A549 (cell line): Measurements from ENCODE around the gene RPS6KB2.
A peak's percentile ranks its signal among the peaks of the same experiment; 100 is the strongest.

Experiments
- EP300 ChIP-seq, 2 experiments: fragments of >200 bp; sonication (Bioruptor Twin); formaldehyde crosslinking; IDR thresholded peaks; 2 replicates in 1 of 2; 3 replicates in 1 of 2; pipeline ENCODE4 v1.6.1; 2016 to 2017
- MAZ ChIP-seq: fragments of 150-350 bp; IDR thresholded peaks from 2 replicates; pipeline ENCODE4 v1.6.1; 2014; ENCODE audit warnings: antibody characterized with exemption, low read depth, low read length, borderline replicate concordance
- MYC ChIP-seq: IDR thresholded peaks from 2 replicates; pipeline ENCODE4 v1.6.1; 2012; ENCODE audit warnings: mild to moderate bottlenecking, inconsistent platforms, low read length, improper control_type of control experiment, borderline replicate concordance
- POLR2A ChIP-seq: IDR thresholded peaks from 2 replicates; pipeline ENCODE4 v1.6.1; 2012; ENCODE audit warnings: mild to moderate bottlenecking, low read length
- RARB ChIP-seq: fragments of 250-450 bp; sonication (Bioruptor Pico); IDR thresholded peaks from 2 replicates; pipeline ENCODE4 v1.8.0; 2021; ENCODE audit warnings: mild to moderate bottlenecking, moderate library complexity
- SMC3 ChIP-seq: fragments of >200 bp; sonication (Bioruptor Twin); formaldehyde crosslinking; IDR thresholded peaks from 3 replicates; pipeline ENCODE4 v1.6.1; 2018; ENCODE audit warnings: inconsistent platforms
- TF ChIP-seq, protein P1 (sequence below): IDR thresholded peaks from 2 replicates; pipeline ENCODE4 v1.6.1; 2012

DNA sequence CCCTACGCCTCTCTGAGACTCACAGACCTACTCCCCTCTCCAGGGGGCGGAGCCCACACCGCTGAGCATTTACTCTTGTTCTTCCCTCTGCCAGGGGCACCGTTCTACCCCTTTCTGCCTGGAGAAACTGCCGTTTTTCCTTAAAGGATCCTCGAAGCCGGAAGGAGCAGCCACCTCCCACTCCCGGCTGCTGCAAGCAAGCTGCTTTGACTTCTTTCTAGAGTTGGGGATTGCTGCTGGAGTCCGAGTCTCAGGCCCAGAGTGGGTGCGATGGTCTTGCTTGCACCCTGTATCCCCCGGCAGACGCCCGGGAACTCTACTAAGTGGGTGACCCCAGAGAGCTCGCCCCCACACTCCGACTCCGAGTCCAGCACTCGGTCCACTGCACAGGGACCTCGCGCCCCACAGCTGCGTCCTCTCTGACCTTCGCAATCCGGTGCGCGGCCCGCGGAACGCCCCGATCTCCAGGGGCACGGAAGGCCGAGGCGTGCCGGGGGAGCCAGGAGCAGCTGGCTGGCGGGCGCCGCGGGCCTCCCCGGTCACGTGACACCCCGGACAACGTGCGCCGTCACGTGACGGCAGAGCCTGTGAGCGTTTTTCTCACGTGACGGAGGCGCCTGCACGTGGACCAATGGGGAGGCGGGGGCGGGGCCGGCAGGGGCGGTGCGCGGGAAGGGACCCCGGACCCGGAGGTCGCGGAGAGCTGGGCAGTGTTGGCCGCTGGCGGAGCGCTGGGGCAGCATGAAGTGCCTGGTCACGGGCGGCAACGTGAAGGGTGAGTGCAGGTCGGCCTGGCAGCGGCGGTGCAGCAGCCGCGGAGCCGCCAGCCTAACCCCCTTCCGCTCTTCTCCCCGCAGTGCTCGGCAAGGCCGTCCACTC, 36.8 kb upstream of the RPS6KB2 start, which contains the start of gene RAD9A:
- TF ChIP-seq MAZ (no peak), SMC3 (no peak), EP300 (IDR thresholded peaks at IDR 0.05) (no peak; a peak in 1 of 5 replicates), POLR2A (peak; percentile 51), MYC (peak; percentile 63; the same call in 1 of the 2 replicates), RARB (CRISPR knock-in tag) (no peak)
- TF ChIP-seq, protein P1, sequence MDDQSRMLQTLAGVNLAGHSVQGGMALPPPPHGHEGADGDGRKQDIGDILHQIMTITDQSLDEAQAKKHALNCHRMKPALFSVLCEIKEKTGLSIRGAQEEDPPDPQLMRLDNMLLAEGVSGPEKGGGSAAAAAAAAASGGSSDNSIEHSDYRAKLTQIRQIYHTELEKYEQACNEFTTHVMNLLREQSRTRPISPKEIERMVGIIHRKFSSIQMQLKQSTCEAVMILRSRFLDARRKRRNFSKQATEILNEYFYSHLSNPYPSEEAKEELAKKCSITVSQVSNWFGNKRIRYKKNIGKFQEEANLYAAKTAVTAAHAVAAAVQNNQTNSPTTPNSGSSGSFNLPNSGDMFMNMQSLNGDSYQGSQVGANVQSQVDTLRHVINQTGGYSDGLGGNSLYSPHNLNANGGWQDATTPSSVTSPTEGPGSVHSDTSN, result peak; percentile 54; the same call in 1 of the 2 replicates
